CD1c-positive myeloid dendritic cell (primary cell): Measurements from ENCODE around the gene FOXN1.
A peak's percentile ranks its signal among the peaks of the same experiment; 100 is the strongest.

Experiments used
- DNase-seq: peaks from one replicate; pipeline ENCODE4 v3.0.0-alpha.2; 2016; ENCODE audit errors: extremely low spot score

The FOXN1 gene

DNA sequence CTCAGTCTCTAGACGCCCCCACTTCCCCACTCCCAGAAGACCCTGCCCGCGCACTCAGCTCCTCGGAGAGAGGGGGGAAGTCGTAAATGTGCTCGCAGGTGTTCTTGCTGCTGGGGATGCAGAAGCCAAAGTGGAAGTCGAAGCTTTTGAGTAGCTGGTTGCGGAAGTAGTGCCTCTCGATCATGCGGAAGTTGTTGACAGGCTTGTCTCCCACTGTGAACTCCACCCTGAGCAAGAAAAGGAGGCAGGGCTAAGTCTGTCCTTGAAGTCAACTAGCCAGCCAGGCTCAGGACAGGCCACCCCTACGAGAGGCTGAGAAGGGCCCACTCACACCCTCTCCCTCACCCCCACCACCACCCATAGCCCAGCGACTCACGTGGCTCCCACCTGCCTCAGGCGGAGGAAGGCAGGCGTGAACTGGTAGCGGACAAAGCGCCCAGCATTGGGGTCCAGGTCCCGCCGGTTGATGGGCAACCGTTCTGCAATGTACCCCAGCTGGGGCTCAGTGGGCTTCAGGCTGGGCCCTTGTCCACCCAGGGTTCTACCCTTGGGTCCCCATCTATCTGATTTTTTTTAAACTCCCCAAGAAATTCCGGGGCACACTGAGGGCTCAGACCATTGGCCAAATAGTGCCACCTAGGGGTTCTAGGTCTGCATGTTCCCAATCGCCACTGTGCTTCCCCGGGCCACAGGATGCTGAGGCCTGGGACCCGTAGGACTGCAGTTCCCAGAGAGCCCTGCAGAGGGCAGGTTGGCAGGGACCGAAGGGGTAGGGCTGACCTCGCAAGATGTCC is 41.7 kb downstream of the FOXN1 start:
- peak; percentile 85 for DNase-seq

DNA sequence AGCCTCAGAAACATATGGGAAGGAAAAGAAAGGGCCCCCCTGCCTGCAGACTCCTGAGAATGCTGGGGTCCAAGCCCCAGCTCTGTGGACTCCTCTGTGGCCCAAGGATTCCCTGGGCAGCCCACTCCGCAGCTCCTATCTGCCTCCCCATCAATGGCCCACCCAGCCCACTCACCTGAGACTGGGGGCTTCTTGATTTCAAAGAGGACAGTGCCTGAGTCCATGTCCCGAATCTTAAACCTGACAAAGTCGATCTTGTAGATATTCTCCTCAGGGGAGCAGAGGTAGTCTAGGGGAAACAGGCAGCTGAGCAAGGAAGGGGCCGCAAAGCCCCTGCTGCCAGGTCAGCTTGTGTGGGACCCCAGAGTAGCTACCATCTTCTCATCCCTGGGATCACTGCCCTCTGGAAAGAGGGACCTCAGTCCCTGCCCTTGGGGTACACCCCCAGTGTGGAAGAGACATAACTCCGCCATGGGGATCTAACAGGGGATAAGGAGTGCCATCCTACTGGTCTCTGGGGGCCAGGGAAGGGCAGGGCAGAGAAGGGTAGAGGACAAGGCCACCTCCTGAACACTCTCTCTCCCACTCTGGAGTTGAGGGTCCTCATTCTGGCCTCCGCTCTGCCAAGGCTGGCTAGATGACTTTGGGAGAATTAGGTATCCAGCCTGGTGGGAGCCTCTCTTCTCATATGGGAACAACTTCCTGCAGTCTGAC is 42.4 kb downstream of the FOXN1 start:
- DNase-seq: no peak

DNA sequence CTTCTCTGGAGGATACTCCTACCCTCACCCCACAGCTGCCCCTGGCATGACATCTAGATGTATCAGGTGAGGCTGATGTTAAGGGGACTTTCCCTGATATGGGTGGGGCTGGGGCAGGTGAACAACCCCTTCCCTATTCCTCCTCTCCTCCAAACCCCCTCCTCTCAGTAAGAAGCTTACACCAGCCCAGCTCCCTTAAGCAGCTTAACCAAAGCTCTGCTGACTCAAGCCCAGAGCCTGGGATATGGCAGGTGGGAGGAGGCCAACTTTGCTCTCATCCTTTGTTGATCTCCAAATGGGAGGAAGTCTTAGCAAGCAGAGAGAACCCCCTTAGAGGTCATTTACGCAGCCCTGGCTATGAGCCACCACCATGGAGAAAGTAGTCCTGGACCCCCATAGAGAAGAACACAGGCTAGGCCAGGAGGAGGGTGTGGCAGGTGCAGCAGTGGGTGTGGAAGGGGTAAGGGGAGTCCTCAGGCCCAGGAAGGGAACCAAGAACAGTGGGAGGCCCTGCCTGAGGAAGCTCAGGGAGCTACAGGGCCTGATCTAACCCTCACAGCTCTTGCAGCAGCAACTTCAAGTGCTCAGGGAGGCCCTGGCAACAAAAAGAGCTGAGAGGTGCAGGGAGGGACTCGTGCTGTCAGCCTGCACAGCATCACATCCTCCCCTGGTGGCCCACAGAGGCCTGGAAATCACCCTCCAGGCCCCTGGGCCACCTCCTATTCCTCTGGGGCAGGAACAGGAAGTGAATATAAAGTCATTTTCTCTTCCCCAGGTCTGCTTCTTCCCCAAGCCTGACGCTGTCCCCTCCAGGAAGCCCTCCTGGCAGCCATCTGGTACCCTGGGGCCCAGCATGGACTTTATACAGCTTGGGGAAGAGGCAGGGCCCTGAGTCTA is 43.3 kb downstream of the FOXN1 start:
- DNase-seq: peak; percentile 83

DNA sequence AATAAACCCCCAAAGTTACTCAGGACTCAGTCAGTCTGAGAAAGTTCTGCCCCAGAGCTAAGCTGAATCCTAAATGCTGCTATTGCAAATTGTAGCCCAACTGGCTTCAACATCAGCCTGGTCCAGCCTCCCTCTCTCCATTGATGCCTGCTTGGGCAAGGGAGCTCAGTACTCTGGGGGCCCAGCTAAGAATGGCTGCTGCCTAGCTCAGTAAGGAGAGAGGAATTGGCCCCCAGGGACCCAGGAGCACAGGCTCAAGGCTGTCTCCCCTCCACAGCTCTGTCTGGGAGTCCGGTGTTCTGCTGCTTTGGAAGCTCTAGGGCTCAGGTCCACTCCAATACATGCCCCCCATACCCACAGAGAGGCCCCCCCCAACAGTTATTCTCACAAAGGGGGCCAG is 44.7 kb downstream of the FOXN1 start:
- no peak for DNase-seq

- no peak for DNase-seq
Observed at GRCh38 chr17:28551421-28552175, 45.5 kb downstream of the FOXN1 start.

DNA sequence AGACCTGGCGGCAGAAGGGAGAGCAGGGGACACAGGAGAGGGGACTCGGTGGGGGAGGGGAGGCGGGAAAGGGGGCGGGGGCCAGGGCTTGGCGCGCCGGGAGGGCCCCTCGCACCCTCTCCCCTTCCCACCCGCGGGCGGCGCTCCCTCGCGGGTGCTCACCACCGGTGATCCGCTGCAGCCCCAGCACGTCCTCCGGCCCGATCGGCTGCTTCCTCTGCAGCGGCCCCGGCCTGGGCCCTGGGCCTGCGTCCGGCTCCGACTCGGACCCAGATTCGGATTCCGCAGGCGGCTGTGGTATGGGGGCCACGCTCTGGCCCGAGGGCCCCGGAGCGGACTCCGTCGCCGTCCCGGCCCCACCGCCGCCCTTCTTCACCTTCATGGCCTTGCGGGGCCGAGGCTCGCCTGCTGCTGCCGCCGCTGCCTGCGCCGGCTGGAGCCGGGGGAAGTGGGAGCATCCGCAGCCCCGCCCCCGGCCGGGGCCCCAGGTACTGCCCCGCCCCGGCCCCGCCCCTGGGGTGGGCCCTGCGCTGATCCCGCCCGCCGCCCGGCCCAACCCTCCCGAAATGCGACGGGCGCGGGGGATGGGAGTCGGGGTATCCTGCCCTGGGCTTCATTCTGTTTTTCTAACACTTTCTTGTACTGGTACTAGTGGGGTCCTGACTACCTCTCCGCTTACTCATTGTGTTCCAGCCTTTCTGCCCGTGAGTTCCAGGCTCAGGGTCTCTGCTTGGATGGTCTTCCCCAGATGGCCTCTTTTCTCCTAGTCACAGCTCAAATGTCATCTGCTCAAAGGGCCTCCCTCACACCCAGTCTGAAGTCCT is 46.2 kb downstream of the FOXN1 start, which contains the start of gene UNC119:
Gene UNC119 (minus strand): TSS at position 449 of the 824 bp plus-strand sequence. CDS start 67 bp downstream, at position 382.
- peak; percentile 85 for DNase-seq

DNA sequence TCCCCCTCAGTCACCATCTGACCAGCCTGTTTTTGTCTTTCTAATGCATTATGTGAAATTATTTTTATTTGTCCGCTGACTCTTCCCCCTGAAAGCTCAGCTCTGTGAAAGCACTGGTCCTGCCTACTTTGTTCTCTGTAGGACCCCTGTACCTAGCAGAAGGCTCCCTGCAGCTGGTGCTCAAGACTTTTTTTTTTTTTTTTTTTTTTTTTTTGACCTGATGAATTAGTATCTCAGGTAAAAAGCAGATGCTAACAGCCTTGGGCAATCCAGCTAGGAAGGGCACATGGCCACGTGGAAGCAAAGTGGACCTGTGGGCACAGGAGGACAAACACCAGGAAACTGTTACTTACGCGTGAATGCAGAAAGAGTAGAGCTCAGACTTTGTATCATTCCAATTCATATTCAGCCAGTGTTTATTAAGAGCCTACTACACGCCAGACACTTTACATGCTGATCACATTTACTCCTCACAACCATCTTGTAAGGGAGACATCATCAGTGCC is 46.9 kb downstream of the FOXN1 start:
- no peak for DNase-seq

GRCh38 chr17:28554565-28554964 is 48.4 kb downstream of the FOXN1 start:
- no peak for DNase-seq

DNA sequence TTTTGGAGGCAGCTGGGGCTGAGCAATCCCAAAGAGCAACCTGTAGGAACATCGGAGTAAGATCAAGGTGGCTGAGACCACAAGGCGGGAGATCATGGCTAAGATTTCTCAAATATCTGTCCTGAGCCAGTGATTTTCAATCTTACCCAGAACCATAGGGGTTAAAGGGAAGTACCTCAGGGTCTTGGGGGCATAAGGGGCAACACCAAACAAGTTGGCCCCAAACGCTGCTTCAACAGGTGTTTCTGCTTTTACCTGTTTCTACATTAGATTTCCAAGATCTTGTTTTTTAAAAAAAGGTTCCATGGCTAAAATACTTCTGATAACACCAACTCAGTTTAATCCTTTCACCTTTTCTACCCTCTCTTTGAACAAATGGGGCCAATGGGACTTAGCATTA is 48.9 kb downstream of the FOXN1 start:
- no peak for DNase-seq

GRCh38 chr17:28563475-28563874 is 57.3 kb downstream of the FOXN1 start:
- DNase-seq: no peak

DNA sequence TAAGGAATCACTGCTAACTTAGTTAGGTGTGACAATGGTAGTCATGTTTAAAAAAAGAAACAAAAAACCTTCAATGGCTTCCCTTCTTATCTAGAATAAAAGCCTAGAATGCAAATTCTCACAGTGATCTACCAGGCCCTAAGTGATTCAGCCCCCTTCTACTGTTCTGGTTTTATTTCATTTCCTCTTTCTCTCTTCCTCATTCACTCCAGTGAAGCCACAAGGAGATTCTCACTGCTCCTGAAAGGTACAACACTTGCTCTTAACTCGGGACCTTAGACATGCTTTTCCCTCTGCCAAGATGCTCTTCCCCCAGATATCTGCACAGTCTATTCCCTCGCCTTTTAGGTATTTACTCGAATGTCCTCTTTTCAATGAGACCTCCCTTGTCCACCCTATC is 61.5 kb downstream of the FOXN1 start:
- peak; percentile 68 for DNase-seq

- no peak for DNase-seq
Observed at GRCh38 chr17:28569446-28569845, 63.3 kb downstream of the FOXN1 start.

DNA sequence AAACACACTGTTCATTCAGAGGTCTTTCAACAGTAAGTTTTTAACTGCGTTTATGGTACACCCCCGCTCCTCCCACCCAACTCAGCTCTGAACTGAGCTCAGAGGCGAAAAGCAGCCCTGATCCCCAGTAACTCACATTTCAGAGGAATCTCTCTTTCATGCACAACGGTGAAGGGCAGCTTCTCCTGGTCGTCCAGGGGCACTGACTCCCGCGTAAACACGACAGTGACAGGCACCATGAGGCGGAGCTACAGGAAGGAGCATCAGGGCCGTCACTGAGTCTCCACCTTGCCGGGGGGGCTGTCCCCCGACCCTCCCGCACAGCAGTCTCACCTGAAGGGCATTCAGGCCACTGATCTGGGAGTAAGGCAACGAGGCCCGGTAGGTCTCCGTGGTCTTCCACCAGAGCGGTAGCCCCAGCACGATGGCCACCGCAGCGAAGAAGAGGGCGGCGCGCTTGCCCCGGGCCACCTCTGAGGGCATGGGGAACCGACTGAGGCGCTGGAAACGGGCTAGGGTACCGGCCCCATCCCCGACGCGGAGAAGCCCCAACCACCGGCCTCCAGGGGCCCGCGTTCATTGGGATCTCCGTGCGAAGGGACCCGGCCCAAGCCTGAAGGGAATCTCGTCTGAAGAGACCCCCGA is 64.7 kb downstream of the FOXN1 start:
- DNase-seq: peak; percentile 26

- peak; percentile 97 for DNase-seq
Observed at GRCh38 chr17:28571361-28572122, 65.4 kb downstream of the FOXN1 start, which contains the start of gene PIGS. PIGS (minus strand) TSS chr17:28571524; CDS start chr17:28571496, 28 bp downstream.

- DNase-seq: no peak
Observed at GRCh38 chr17:28572259-28573039, 66.3 kb downstream of the FOXN1 start.

DNA sequence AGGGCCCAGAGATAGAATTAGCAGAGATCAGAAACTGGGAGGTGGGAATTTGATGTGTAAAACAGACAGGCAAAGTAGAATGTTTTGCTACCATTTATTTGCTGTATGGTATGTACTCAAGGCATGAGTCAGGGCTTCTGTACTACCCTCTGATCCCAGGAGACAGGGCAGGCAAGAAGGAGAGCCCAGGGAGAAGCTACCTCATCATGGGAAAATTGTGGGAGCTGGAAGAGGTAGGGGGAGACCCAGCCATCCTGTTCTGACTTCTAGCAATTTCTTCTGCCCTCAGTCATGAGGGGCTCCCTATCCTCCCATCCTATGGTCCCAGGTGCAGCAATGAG is 66.9 kb downstream of the FOXN1 start:
- no peak for DNase-seq

DNA sequence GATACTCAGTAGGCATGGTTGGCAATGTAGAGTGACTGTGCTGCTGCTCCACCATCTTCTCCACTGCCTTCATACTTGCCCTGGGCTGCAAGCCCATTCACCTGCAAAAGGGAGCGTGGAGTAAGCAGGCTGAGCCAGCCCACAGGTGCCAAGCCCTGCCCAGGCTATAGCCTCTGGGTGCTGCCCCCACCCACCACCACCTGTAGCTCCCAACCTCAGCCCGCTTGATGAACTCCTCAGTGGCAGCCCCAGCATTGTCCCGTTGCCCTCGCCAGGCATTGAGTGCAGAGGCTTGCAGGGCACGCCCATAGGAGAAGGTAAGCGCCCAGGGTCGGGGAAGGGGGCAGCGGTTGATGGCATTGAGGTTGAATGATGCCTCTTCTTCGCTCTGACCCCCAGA is 67.4 kb downstream of the FOXN1 start:
- no peak for DNase-seq

GRCh38 chr17:28573966-28574480 is 67.9 kb downstream of the FOXN1 start:
- DNase-seq: no peak
